Stomach (tissue), 4 donors: ENCODE measurements around the gene NGLY1.

Source experiments
- EP300 ChIP-seq: sonication (generic); formaldehyde crosslinking; IDR thresholded peaks from one replicate; pipeline ENCODE4 v1.6.1; 2017; ENCODE audit warnings: antibody characterized with exemption
- POLR2A ChIP-seq, 4 donors: fragments of 450-650 bp; IDR thresholded peaks; one replicate each; pipeline ENCODE4 v1.6.1; 2016; ENCODE audit warnings: antibody characterized with exemption in 4 of 4, control low read depth in 2 of 4, mild to moderate bottlenecking in 1 of 4, moderate library complexity in 1 of 4
- POLR2AphosphoS5 ChIP-seq, 3 donors: sonication (generic); formaldehyde crosslinking; IDR thresholded peaks; one replicate each; pipeline ENCODE4 v1.6.1; 2016; ENCODE audit warnings: antibody characterized with exemption in 3 of 3
- TF ChIP-seq, protein P1 (sequence below), 7 experiments: fragments of 450-650 bp in 4 of 7; fragments of 200-600 bp in 3 of 7; sonication (generic) in 3 of 7; IDR thresholded peaks; one replicate each; pipeline ENCODE4 v1.5.1; 2016 to 2019; ENCODE audit warnings: antibody characterized with exemption in 7 of 7, control low read depth in 2 of 7, mild to moderate bottlenecking in 1 of 7

DNA sequence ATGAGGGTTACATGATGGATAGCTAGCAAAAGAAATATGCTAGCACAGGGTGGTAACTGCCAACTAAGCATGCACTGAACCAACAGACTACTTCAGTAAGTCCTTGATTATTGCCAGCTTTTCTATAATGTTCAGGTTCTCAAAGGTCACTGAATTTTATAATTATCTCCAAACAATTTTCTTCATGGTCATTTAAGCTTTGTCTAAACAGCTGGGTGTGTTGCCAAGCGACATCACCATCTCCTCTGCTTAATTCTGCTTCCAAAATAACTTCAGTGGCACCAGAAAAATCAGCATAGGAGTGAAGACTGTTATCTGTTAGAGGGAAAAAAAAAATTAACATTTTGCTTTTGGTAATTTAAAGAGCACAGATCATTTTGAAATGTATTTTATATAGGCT lies 63.9 kb downstream of the NGLY1 start:
- TF ChIP-seq, protein P1, sequence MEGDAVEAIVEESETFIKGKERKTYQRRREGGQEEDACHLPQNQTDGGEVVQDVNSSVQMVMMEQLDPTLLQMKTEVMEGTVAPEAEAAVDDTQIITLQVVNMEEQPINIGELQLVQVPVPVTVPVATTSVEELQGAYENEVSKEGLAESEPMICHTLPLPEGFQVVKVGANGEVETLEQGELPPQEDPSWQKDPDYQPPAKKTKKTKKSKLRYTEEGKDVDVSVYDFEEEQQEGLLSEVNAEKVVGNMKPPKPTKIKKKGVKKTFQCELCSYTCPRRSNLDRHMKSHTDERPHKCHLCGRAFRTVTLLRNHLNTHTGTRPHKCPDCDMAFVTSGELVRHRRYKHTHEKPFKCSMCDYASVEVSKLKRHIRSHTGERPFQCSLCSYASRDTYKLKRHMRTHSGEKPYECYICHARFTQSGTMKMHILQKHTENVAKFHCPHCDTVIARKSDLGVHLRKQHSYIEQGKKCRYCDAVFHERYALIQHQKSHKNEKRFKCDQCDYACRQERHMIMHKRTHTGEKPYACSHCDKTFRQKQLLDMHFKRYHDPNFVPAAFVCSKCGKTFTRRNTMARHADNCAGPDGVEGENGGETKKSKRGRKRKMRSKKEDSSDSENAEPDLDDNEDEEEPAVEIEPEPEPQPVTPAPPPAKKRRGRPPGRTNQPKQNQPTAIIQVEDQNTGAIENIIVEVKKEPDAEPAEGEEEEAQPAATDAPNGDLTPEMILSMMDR (IDR thresholded peaks at IDR 0.05): no peak
- TF ChIP-seq POLR2A (IDR thresholded peaks at IDR 0.05): no peak
- TF ChIP-seq POLR2AphosphoS5 (IDR thresholded peaks at IDR 0.05): no peak
- TF ChIP-seq EP300: no peak
